GM18517 (cell line): ENCODE measurements around the gene FAM118B.
A peak's percentile ranks its signal among the peaks of the same experiment; 100 is the strongest.

Experiments
- ATAC-seq: cut with Tn5 transposase; IDR thresholded peaks from one replicate; pipeline ENCODE4 v1.9.1; 2021; ENCODE audit warnings: mild to moderate bottlenecking, moderate library complexity; ENCODE audit not compliant: unreplicated experiment

Gene FAM118B

DNA sequence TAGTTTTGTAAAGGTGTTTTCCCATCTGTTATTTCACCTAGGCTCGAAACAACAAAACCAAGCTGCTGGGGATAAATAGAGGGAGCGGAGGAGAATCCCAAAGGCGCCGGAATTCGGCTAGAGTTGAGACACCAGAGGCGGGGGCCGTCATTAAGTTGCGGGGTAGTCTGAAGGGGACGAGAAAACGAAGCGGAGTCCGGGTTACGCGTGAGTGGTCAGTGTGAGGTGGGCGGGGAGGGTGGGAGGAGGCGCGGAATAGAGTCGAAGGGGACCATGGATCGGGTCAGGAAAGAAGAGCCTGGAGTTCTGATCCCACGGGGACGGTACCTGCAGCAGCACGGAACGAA, 56.8 kb downstream of the FAM118B start:
- no peak for ATAC-seq

DNA sequence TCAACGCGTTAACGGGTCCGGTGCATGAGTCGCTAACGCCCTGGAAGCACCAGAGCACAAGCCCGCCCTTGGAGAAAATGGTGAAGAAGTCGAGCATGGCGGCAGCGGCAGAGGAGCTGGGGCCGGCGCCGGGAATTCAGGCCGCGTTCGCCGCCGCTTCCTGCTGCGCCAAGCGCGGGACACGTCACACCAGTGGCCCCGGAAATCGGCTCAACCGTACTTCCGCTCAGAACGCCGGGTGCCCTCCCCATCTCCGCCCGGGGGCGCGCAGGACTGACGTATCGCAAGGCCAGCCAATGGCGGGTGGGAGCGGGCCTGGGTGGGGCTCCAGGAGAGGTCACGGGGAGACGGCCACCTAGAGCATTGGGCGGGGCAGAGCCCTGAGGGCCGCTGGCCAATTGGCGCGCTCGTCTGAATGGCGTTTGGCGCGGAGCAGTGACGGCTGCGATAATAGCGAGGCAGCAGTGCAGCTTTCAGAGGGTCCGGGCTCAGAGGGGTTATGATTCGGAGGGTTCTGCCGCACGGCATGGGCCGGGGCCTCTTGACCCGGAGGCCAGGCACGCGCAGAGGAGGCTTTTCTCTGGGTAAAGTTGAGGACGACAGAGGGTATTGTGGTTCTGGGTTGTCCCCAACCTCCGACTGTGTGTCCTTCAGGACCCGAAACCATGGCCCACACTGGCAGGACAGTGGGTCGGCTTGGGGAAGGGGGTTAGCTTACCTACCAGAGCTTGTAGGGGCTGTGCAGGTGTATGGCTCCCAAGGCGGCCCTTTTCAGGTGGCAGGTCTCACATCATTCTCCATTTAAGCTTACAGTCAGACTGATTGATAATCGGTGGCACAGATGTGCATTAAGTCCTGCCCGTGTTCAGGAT, 57.4 kb downstream of the FAM118B start, which contains the start of the genes FOXRED1 and SRPRA:
FOXRED1 (plus strand) TSS at position 447 of the 872 bp plus-strand sequence; CDS start at position 500, 53 bp downstream.
SRPRA (minus strand) TSS at position 188 of the 872 bp plus-strand sequence; CDS start at position 97, 91 bp downstream.
- ATAC-seq: peak; percentile 95

DNA sequence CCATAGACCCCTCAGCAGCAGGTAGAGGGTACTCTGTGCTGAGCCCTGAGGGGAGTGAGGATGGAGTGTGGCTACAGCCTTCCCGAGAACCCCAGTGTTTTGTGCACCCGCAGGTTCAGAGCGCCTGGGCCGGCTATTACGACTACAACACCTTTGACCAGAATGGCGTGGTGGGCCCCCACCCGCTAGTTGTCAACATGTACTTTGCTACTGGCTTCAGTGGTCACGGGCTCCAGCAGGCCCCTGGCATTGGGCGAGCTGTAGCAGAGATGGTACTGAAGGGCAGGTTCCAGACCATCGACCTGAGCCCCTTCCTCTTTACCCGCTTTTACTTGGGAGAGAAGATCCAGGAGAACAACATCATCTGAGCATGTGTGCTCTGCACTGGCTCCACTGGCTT, 65.7 kb downstream of the FAM118B start:
- ATAC-seq: no peak

DNA sequence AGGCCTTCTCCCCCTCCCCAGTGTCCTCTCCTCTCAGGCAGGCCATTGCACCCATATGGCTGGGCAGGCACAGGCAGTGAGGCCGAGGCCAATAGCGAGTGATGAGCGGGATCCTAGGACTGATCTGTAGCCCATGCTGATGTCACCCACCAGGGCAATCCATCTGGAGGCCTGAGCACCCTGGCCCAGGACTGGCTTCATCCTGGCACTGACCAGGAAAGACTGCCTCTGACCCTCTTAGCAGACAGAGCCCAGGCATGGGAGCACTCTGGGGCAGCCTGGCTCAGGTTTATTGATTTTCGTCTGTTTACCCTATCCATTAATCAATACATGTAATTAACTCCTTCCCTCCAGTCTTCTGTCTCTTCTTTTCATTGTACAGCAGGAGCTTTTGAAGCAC, 66.2 kb downstream of the FAM118B start:
- no peak for ATAC-seq

DNA sequence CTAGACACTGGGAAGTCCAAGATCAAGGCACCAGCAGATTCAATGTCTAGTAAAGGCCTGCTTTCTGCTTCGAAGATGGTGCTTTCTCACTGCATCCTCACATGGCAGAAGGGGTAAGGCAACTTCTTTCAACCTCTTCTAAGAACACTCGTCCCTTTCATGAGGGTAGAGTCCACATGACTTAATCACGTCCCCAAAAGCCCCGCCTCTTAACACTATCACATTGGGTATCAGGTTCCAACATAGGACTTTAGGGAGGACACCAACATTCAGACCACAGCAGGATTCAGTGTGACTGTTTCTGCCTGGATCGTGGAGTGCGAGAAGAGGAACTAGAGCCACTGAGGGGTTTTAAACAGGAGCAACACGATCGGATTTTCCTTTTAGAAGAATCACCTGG, 67.6 kb downstream of the FAM118B start:
- ATAC-seq: no peak

DNA sequence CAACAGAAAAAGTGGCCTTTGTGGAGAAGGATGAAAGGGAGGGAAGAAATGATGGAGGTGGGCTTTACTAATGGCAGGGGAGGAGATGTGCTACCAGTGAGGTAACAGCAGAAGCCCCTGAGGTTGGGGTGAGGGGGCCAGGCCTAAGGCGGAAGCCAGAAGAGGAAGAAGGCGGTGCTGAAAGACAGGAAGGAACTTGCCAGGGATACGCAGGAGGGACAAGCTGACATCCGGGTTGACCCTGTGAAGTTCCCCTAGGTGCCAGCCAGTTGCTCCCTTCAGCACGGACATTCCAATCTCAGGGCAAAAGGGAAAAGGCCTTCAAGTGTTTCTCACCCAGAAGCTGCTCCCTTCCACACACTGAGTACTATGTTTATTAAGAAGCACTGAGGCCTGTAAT, 69.0 kb downstream of the FAM118B start:
- ATAC-seq: no peak

DNA sequence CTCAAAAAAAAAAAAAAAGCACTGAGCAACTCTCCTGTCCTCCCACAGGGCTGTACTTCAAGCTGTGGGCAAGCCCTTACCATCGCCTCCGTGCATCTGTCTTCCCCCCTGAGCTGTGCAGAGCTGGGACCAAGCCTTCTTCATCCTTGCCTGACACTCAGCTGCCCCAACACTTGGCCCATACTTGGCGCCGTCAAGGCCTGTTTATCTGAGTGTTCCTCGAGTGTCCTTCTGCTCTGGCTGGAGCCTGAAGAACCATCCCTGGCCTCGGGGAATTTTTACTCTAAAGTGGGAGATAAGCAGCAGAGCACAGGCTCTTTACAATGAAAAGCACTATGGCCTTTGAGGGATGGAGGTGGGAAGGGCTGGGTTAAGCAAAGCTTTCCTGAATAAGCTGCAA, 69.7 kb downstream of the FAM118B start:
- ATAC-seq: no peak

DNA sequence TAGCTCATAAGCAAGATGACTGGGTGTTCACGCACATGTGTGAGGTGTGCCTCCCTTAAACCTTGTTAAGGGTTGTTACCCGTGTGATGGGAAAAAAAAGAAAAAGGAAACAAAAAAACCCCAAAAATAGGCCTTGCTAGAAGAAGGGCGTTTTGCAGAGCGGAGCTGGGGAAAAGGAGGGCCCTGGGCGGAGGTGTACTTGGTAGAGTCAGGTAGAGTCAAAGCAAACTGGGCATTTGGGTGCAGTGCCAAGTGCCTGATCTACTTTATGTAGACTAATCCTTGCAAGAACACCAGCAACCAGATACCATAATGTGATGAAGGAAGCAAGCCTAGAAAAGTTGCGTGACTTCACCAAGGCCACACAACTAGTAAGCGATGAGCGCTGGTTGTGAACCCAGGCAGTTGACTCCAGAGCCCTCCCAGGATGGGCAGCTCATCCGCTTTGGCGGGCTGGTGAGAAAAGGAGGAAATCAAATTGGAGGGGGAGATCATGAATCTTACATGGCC, 70.1 kb downstream of the FAM118B start:
- no peak for ATAC-seq

DNA sequence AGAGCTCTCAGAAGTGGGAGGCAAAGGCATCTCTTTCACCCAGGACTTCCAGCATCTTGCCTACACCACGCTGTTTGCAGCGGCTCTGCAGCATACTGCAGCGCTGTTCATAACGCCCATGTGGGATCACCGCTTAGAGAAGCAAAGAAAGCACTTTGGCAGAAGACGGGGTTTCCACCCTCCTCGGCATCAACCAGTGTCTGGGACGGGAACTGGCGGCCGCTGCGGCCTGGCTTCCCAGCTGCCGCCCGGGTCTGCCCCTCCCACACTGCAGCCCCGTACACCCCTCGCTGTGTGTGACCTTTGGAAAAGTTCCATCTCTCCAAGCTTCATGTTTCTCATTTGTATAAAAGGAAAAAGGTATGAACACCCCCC, 70.8 kb downstream of the FAM118B start:
- peak; percentile 23 for ATAC-seq

DNA sequence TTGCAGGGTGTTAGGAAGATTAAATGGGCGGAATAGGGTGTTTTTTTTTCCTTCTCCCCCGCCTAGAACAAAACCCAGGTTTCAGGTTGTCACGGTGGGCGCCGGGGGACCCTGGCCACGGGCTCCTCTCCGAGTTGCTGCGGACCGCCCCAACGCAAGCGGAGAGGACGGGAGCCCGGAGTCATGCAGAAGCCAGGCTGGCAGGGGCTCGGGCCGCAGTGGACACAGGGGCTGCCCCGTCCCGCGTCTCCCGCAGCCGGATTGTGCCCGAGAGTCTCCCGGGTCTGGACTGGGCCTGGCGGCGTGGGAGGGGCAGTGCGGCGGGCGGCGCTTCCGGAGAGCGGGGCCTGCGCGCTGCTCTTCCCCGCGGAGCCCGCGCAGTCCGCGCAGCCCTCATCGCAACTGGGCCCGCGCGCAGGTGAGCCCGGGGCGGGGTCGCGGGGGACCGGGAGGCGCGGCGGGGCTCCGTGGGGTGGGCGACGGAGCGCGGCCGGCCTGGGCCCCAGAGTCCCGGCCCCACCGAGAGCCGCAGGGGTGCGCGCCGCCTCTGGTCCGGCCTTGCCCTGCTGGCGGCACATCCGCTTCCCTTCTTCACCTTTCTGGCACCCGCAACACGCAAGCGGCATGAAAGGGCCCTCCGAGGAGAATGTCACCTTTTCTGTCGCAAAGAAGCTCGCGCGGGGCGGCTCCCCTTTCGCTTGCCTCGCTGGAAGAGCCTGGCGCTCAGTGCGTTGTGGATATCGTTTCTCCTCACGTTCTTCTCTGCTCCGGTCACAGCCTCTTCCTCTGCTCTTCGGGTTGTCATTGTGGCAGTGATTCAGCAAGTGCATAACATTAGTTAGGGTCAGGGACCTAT, 71.4 kb downstream of the FAM118B start, which contains the start of gene TIRAP:
TIRAP (plus strand) TSS at position 358 of the 856 bp plus-strand sequence. CDS start 7,802 bp downstream, outside the sequence.
- ATAC-seq: peak; percentile 52

DNA sequence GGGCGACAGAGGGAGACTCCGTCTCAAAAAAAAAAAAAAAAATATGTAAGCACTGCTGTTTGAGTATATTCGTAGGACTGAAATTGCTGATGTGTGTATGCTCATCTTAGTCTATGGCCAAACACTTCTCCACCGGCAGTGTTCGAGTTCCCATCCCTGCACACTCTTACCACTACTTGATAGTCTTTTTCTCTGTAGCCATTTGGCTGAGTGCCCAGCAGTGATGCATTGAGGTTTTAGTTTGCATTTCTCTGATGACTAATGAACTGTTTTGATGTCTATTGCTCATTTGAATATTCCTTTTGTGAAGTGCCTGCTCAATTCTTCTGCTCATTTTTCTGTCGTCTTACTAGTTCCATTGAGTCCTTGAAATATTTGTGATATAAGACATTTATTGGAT, 73.2 kb downstream of the FAM118B start:
- no peak for ATAC-seq

DNA sequence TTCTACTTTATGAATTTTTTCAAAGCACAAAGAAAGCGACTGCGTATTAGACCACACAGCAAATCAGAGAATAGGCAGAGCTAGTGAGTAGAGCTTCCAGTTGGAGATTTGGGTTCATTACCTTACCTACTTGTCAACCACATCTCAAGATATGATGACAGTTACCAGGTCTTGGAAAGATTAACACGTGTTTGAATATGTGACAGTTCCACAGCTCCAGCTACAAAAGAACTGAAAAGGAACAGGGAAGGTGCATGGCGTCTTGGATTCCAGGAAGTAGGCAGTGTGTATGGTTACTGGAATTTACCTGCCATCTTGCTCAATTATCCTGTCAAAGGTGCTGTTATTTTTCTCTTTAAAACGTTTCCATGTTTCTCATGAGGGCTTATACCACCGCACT, 76.7 kb downstream of the FAM118B start:
- no peak for ATAC-seq

DNA sequence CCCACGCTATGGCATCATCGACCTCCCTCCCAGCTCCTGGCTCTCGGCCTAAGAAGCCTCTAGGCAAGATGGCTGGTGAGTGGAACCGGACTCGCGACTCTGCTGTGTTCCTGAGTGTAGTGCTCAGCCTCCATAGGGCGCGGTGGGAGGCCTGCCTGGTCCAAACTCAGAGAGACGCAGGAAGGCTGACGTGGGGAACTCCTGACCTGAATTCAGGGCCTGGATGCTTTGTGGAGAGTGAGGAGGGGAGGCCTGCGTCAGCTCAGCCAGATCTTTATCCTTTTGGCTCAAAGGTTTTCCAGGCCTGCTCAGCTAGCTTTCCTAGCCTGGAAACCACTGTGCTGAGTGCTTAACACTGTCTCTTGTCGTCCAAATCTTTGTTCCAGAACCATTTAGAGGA, 79.3 kb downstream of the FAM118B start:
- ATAC-seq: no peak

DNA sequence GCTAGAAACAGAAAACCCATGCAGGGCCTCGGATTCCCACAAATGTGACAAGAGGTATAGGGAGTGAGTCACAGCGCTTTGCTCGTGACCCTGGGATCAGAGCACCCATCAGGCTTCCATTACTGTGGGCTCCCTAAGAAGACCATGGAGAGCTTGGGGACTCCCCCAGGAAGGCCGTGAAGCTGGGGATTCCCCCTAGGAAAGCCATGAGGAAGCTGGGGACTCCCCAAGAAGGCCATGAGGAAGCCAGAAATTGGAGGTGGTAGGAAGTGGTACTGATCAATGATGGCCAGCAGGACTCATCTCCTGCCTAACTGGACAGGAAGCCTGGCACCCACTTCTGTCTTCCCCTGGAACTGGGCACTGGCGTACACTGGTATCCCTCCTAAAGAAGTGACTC, 82.1 kb downstream of the FAM118B start:
- no peak for ATAC-seq

DNA sequence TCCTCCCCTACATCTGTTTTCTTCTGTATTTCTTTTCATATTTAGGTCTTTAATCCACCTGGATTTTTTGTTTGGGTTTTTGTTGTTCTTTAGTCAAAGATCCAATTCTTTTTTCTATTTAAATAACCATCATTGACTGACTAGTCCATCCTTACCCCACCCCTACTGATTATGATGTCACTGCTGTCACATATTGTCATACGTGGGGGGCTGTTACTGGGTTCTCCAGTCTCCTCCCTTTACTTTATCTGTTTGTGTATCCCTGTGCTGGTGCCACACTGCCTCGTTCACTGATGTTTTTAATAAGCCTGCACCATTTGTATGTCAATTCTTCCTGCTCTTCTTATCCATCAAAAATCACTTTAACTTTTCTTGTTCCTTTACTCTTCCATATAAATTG, 85.4 kb downstream of the FAM118B start:
- no peak for ATAC-seq

DNA sequence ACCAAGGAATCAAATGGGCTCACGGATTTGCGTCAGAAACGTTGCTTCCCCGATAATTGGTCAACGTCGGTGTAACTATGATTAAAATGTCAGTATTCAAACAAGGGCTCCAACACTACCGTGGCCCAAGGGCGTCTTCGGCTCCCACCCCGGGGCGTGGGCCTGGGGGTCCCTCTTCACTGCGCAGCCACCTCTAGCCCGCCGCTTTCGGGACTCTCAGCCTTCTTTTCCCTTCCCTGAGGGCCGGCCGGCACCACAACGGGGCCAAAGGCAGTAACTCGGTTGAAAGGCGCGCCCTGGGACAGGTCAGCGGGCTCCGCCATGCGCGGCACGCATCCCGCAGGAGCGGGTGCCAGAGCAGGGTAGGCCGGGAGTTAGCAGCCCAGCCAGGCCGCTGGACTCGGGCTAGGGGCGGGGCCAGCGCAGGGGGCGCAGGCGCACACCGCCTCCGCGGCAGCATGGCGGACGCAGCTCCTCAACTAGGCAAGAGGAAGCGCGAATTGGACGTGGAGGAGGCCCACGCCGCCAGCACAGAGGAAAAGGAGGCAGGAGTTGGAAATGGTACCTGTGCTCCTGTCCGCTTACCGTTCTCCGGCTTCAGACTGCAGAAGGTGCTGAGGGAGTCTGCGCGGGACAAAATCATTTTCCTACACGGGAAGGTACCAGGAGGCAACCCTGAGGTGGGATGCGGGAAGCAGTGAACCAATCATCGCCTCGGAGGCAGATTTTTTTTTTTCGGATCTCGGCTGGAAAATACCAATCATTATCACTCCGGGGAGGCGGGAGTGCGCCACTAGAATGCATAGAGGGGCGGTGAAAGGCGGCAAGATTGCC, 92.3 kb downstream of the FAM118B start, which contains the start of gene DCPS:
DCPS (plus strand) TSS at position 438 of the 834 bp plus-strand sequence; CDS start at position 459, 21 bp downstream.
- ATAC-seq: peak; percentile 87

DNA sequence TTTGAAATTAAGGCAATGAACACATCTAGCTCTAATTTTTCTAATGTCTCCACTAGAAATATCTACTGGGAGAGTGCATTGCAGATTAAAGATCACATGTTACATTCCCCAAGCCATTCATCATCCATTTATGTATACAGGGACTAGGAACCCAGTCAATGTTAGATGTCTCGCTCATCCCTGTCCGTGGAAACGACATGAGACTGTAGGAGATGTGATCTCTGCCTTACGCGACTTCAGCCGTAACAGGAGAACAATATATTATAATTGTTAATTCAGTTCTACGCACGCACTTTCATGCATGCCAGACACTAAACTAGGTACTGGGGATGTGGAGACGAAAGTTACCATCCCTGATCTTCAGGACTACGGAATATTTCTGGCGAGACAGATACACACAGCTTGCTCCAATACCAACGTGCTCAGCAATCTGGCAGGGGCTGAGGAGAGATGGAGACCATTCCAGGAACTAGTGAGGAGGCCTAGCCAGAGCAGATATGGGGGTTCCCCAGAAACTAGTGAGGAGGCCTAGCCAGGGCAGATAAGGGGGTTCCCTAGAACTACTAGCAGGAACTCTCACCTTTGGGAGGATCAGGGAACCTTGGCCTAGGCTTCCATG, 93.0 kb downstream of the FAM118B start:
- no peak for ATAC-seq

DNA sequence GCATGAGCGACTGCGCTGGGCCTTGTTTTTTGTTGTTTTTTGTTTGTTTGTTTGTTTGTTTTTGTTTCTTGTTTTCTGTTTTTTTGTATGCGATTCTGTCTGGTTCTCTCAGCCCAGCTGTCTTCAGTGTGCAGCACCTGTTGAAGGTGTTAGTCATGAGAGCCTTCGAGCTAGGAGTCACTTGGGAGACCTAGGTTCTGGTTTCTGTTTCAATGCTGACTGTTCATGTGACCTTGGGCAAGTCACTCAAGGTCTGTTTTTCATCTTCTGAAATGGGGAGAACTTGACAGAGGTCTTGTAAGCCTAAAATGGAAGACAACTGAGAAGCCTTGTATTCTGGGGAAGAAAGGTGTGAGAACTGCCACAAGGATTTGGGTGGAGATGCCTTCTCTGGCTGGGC, 94.1 kb downstream of the FAM118B start:
- peak; percentile 70 for ATAC-seq

DNA sequence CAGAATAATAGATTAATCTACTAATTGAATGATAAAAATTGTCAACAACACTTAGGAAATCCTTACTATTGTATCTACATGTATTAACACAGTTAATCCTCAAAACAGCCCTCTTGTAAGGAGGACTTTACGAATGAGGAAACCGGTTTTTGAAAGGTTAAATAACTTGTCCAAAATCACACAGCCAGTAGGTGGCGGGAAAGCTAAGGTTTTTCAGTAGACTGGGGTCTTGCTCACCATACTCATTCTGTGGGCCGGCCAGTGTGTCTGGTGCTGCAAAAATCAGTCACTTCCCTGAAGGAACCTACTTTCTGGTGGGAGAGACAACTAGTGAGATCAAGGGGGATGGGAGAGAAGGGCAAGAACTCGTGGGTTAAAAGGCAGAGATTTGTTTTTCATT, 96.1 kb downstream of the FAM118B start:
- ATAC-seq: no peak

DNA sequence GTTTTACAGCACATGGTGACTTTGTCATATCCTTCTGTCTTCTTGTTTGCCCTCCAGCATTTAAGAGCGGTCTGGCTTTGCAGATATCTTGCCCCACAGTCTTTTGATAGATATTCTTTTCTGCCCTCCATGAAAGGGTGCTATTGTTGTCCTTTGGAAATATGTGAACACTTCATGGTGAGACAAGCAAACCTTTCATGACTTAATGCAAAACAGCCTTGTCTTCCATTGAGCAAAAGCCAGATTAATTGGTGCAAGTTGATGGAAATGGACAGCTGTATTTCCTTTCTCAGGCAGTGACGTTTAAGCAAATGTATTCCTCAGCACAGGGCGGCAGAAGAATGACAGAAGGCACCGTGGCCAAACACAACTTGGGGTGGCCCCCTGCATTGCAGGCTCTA, 96.7 kb downstream of the FAM118B start:
- no peak for ATAC-seq
